ENCODE results near the gene ADAMTS13.

DNA sequence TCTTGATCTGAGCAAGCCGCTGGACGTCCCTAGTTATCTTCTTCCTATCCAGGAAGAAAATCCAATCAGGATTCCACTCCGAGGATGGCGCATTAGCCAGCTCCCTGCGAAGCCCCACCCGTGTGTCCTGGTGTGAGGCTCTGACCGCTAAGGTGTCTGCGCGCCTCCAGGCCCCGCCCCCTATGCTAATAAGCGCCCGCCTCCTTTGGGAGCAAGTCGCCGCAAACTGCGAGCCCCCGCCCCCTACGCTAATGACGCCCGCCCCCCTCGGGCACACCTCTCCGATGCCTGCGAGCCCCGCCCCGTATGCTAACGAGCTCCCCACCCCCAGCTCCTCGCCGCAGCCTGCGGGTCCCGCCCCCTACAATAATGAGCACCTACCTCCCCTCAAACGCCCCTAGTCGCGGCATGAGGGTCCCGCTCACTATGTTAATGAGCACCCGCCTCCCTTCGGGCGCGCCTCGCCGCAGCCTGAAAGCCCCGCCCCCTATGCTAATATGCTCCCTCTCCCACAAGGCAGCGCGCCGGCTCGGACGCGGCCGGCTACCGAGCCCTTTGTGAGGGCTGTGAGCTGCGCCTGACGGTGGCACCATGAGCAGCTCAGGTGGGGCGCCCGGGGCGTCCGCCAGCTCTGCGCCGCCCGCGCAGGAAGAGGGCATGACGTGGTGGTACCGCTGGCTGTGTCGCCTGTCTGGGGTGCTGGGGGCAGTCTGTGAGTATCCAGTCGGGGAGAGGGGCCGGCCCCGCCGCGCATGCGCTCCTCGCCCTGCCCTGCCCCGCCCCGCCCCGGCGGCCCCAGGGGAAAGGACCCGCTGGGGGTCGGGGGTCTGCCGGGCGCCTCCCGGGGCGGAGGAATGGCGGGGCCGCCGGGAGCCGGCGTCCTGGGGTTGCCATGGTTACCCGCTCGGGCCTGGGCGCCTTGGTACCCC is 37.6 kb downstream of the ADAMTS13 start, which contains the start of gene CACFD1:
- TF ChIP-seq, protein P1, sequence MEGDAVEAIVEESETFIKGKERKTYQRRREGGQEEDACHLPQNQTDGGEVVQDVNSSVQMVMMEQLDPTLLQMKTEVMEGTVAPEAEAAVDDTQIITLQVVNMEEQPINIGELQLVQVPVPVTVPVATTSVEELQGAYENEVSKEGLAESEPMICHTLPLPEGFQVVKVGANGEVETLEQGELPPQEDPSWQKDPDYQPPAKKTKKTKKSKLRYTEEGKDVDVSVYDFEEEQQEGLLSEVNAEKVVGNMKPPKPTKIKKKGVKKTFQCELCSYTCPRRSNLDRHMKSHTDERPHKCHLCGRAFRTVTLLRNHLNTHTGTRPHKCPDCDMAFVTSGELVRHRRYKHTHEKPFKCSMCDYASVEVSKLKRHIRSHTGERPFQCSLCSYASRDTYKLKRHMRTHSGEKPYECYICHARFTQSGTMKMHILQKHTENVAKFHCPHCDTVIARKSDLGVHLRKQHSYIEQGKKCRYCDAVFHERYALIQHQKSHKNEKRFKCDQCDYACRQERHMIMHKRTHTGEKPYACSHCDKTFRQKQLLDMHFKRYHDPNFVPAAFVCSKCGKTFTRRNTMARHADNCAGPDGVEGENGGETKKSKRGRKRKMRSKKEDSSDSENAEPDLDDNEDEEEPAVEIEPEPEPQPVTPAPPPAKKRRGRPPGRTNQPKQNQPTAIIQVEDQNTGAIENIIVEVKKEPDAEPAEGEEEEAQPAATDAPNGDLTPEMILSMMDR (IDR thresholded peaks at IDR 0.05) = no peak
- peak; percentile 91 to 93 for TF ChIP-seq POLR2A (IDR thresholded peaks at IDR 0.05)

Measured in Peyer's patch (tissue), 4 donors.